IPS-18c (cell line): Measurements from ENCODE around the gene TMEM101.
"Not testable (repeated sequence)": the region's sequence is repeated elsewhere in the genome, so short reads cannot be mapped to it uniquely, and the experiment has no call there.

Experiments
- H3K4me3 ChIP-seq: 2 replicates; pipeline ENCODE4 v1.7.0; 2013; ENCODE audit warnings: low read depth, mild to moderate bottlenecking, low read length, moderate library complexity; ENCODE audit not compliant: insufficient read depth
- H3K9me3 ChIP-seq: one replicate; pipeline ENCODE4 v1.6.1; 2013; ENCODE audit warnings: mild to moderate bottlenecking, low read length, moderate library complexity; ENCODE audit not compliant: control insufficient read depth, insufficient read depth

TMEM101 gene

DNA sequence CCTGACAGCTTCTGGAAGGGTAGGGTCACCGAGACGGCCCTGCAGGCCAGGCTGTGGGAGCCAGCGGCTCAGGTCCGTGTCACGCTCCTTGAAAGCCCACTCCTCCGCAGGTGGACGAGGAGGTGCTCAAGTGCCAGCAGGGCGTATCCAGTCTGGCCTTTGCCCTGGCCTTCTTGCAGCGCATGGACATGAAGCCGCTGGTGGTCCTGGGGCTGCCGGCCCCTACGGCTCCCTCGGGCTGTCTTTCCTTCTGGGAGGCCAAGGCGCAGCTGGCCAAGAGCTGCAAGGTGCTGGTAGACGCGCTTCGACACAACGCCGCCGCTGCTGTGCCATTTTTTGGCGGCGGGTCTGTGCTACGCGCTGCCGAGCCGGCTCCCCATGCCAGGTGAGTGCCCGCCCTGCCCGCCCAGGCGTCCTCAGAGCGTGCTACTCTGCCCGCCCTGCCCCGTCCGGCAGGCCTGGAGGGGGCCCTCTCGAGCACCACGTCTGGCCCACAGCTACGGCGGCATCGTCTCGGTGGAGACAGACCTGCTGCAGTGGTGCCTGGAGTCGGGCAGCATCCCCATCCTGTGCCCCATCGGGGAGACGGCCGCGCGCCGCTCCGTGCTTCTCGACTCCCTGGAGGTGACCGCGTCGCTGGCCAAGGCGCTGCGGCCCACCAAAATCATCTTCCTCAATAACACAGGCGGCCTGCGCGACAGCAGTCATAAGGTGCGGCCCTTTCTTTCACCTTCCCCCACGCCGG, 9.1 kb downstream of the TMEM101 start:
- Histone ChIP-seq H3K9me3 (no peaks in the 10 kb centered on the region), H3K4me3 (peak overlapping the region; percentile 49)

DNA sequence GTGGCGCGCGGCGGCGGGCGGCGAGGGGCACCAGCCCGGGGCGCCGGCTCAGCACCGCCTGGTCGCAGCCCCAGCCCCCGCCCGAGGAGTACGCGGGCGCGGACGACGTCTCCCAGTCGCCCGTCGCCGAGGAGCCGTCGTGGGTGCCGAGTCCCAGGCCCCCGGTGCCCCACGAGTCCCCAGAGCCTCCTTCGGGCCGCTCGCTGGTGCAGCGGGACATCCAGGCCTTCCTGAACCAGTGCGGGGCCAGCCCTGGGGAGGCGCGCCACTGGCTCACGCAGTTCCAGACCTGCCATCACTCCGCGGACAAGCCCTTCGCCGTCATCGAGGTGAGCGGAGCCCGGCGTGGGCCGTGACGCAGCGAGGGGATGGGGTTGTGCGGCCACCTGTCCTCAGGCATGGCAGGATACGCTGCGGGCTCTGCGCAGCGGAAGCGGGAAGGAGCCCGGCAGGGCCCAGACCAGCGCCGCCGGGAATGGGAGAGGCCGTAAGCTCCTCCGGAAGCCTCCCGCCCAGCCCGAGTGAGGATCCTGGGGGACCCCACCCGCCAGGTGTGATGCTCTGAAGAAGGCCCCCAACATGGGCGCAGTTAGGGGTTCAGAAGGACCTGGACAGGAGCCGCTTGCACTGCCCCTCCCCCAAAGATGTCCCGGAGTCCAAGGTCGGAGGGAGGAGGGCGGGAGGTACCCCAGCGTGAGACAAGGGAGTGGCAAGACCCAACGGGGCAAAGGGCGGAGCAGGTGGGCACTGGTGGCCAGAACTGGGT, 9.8 kb downstream of the TMEM101 start:
- Histone ChIP-seq H3K9me3 (no peaks in the 10 kb centered on the region), H3K4me3 (peak overlapping the region; percentile 49)

- peak within 1 kb of the TSS; percentile 49 for H3K4me3 ChIP-seq
Observed at GRCh38 chr17:44004077-44004760, 10.5 kb downstream of the TMEM101 start, which contains the start of gene NAGS. TSS of gene NAGS (plus strand) at chr17:44004622. CDS start at chr17:44004664, 42 bp downstream.

GRCh38 chr17:44002141-44002848, 12.5 kb downstream of the TMEM101 start:
- no peaks in the 10 kb centered on the region for H3K9me3 ChIP-seq
- no peak overlapping the region for H3K4me3 ChIP-seq

More at GRCh38 chr17:44004077-44004760, 10.5 kb downstream of the TMEM101 start, which contains the start of gene NAGS:
- H3K9me3 ChIP-seq, result no peaks in the 10 kb centered on the region

DNA sequence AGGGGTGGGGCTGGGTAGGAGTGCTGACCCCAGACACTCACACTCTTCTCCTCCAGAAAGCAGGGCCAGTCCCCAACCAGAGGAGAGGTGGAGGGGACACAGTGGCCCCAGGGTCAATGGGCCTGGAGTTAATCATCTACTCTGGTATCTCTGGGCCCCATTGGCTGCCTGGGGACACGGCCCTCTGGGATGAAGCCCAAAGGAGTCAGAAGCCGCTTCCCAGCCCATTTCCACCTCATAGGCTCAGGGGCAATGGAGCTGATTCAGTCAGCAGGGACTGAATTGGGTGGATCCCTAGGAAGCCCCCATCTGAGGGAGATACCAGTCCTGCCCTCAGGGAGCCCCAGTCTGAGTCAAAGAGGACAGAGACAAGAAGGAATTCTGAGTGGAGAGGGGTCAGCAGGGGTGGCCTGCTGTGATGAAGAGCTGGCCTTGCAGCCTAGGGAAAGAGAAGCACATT, 13.3 kb downstream of the TMEM101 start:
- H3K4me3 ChIP-seq, result no peak overlapping the region
- H3K9me3 ChIP-seq, result no peaks in the 10 kb centered on the region

DNA sequence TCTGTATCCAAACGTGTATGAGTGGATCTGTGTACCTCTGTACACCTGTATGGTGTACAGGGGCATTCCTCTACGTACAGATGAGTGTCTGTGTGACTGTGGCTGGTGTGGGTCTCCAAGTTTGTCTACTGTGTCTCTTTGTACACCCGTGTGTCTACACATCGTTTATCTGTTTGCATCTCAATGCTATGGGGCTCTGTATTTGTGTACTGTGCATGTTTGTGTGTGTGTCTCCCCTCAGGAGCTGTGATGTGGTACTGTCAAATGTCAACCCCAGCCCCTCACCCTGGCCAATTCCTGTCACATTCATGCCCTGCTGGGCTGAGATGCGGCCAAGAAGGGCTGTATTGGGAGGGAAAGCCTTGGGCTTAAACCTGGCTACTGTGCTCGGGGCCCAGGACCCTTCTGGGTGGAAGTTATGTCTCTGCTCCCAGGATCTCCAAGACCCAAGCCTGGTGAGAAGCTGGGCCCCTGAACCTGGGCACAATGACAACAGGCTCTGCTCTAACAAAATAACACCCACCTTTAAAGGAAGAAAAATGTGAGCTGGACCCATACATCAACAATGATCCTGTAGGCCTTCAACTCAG, 13.8 kb downstream of the TMEM101 start:
- no peaks in the 10 kb centered on the region for H3K9me3 ChIP-seq
- no peak overlapping the region for H3K4me3 ChIP-seq

GRCh38 chr17:44000141-44000860, 14.5 kb downstream of the TMEM101 start:
- Histone ChIP-seq H3K9me3 (no peaks in the 10 kb centered on the region), H3K4me3 (no peak overlapping the region)

DNA sequence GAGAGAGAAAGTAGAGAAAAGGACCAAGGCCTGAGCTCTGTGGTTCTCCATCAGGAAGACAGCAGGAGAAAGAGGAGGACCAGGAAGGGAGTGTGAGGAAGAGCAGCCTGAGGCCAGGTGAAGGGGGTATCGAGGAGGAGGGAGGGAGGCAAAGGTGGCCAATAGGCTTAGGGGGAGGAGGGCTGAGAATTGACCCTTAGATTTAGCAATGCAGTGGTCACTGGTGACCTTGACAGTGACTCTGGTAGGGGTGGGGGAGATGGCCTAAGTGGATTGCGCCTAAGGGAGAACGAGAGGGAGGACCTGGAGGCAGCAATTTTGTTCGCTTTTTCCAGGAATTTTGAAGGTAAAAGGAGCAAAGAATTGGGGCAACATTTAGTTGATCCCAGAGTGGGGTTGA, 15.7 kb downstream of the TMEM101 start:
- no peak overlapping the region for H3K4me3 ChIP-seq

DNA sequence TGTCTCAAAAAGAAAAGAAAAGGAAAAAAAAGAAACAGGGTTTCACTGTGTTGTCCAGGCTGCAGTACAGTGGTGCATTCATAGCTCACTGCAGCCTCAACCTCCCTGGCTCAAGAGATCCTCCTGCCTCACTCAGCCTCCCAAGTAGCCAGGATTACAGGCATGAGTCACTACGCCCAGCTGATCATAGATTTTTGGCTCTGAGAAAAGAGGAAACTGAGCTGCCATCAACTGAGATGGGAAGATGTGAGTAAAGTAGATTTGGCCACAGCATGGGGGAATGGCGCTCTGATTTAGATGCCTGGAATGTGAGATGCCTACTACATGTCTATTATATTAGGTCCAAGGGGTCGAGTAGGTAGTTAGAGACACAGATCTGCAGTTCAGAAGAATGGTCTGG, 16.2 kb downstream of the TMEM101 start:
- Histone ChIP-seq H3K4me3 (no peak overlapping the region), H3K9me3 (no peaks in the 10 kb centered on the region)

More for the DNA sequence above, 15.7 kb downstream of the TMEM101 start:
- no peaks in the 10 kb centered on the region for H3K9me3 ChIP-seq

DNA sequence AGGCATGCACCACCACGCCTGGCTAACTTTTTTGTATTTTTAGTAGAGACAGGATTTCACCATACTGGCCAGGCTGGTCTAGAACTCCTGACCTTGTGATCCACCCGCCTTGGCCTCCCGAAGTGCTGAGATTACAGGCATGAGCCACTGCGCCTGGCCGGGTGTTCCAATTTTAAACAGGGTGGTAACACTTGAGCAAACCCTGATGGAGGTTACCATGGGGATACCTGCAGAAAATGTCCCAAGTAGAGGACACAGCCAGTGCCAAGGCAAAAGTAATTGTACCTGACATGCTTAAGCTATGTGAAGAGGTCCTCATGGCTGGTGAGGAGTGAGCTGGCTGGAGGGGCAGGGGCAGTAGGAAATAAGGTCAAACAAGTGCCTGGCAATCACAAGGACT, 17.6 kb downstream of the TMEM101 start:
- not testable (repeated sequence) for H3K4me3 ChIP-seq, H3K9me3 ChIP-seq

DNA sequence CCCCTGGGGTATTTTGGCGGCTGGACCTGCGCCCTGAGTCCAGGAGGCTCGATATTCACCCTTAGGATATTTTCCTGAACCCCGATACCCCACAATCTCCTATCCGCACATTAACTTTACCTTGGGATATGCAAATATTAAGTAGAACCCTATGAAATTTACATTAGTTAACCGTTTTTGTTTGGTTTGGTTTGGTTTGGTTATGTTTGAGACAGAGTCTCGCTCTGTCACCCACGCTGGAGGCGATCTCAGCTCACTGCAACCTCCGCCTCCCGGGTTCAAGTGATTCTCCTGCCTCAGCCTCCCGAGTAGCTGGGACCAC, 19.7 kb downstream of the TMEM101 start:
- Histone ChIP-seq H3K9me3 (no peaks in the 10 kb centered on the region), H3K4me3 (peak overlapping the region; percentile 52; the same call in 1 of the 2 replicates)

DNA sequence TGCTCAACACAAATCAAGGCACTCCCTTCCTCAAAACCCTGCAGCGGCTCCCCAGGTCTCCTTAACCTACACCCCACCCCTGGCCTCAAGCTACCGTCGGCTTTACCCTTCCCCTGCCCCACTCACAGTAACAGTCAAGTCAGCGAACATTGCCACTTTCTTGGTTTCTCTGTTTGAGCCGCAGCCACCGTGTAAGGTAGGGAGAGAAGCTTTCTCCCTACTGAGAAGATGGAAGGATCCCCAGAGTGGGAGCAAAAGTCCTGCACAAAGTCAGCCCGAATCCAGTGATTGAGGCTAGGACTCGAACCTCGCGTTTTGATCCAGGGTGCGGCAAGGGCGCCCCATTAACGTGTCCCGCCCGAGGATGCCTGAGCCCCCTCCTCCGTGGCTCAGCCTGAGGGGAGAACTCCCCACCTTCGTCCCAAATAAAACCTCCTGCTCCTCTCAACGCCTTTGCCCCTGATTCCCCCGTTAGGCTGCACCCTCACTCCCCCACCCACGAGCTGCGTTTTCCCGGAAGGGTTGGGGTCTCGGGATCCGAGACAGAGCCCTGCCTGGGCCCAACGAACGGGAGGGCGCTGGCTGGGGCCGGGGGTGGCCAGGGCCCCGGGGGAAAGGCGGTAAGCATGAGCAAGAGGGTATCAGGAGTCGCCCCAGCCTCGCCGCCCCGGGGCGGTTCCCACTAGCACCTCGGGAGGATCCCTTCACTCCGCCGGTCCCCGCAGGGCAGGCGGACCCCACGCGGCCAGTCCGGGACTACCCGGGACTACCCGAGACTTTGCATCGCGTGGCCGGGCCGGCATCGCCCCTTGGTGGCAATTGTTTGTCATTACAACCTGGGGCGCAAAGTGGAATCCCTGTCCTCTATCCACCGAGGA, 20.3 kb downstream of the TMEM101 start:
- no peaks in the 10 kb centered on the region for H3K9me3 ChIP-seq
- H3K4me3 ChIP-seq, result peak overlapping the region; percentile 52

DNA sequence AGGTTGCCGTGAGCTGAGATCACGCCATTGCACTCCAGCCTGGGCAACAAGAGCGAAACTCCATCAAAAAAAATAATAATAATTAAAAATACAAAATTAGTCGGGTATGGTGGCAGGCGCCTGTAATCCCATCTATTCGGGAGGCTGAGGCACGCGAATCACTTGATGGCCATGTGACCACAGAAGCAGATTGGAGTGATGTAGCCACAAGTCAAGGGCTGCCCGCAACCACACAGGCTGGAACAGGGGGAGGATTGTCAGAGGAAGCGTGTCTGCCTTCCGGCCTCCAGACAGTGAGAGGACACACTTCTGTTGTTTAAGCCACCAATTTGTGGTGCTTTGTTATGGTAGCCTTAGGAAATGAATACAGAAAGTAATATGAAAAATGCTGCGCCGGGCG, 22.1 kb downstream of the TMEM101 start:
- Histone ChIP-seq H3K4me3 (no peak overlapping the region), H3K9me3 (no peaks in the 10 kb centered on the region)

DNA sequence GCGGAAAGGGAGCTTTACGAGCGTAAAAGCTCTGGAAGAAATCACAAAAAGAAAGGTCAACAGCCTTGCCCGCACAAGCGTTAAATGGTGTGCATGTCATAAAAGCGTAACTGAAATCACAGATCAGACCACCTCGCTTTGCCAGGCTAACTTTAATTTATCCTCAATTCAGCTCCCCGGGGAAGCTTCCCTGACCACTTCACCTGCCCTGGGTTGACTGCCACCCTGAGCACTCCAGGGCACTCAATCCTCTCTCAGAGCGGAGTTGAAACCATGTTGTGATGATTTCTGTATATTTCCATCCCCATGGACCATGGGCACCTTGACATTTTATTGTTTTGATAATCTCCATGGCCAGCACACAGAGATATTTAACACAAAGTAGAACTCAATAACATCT, 26.5 kb downstream of the TMEM101 start:
- Histone ChIP-seq H3K9me3 (peaks cover 2% of the 10 kb centered on the region), H3K4me3 (no peak overlapping the region)

DNA sequence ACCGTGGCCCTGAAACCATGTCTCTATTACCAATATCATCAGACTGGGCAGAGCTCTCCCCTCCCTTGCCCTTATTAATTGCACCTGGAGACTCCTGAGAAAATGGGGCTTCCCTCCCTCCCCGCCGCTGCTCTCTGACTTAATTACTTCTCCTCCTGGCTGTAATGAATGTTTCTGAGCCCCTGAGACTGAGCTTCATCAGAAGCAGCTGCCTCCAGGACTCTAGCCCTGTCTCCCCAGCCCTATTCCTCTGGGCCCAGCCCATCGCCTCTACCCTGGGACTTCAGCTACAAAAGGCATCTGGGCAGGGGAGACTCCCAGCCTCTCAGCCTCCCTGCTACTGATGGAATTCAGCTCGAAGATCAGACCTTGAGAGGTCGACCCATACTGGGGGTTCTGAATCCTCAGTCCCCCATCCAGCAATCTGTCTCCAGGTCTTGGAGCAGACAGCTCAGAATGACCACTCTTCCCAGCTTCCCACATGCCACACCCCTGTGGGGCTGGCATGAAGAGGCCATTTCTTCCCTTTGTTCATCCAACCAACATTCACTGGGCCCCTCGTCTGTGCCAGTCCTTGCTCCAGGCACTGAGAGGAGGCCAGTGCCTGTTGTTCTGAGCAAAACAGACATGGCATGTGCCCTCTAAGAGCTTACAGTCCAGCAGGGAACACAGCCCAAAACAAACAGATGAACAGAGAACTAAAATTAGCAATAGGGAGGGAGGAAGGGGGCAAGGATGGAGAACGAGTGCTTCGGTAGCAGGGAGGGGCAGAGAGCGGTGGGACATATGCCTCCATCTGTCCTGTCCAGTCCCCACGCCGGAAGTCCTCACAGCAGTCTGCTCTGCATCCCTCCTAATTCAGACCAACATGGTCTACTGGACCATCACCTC, 27.4 kb downstream of the TMEM101 start:
- H3K4me3 ChIP-seq, result no peak overlapping the region
- H3K9me3 ChIP-seq, result peaks cover 2% of the 10 kb centered on the region
